ENCODE measurements around the gene DUSP28.

The DUSP28 gene

DNA sequence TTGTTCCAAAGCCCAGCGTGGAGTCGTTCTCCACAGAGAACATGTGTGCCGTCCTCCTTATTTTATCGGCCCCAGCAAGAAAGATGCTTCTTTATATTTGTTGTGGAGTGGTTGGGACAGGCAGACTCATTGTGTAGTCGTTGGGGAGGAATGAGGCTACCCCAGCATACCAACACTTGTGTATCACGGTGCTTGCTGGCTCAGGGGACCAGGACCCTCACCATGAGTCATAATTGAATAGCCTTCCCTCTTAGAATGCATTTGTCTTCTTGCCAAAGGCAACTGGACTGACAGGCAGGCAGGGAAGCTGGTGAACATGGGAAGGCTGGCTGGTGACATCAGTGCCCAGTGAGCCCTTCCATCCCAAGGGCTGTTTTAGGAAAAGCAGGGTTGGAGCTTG lies 31.1 kb downstream of the DUSP28 start (continued):
- no peak for TF ChIP-seq ARNTL (CRISPR knock-in tag; IDR thresholded peaks at IDR 0.05; ENCODE audit: borderline replicate concordance, low read depth)

GRCh38 chr2:240591784-240592183 lies 31.6 kb downstream of the DUSP28 start:
- ATAC-seq = no peak
- TF ChIP-seq TCF4 (CRISPR knock-in tag; IDR thresholded peaks at IDR 0.05; ENCODE audit: borderline replicate concordance) (no peak), TSHZ2 (CRISPR knock-in tag; IDR thresholded peaks at IDR 0.05) (no peak), ZFP3 (CRISPR knock-in tag; IDR thresholded peaks at IDR 0.05) (no peak), CREB5 (CRISPR knock-in tag; IDR thresholded peaks at IDR 0.05; ENCODE audit: low read depth) (no peak), ISL1 (CRISPR knock-in tag; IDR thresholded peaks at IDR 0.05) (no peak), ZNF70 (CRISPR knock-in tag; IDR thresholded peaks at IDR 0.05) (no peak), PPARA (CRISPR knock-in tag; IDR thresholded peaks at IDR 0.05; ENCODE audit: borderline replicate concordance) (no peak), POU6F1 (CRISPR knock-in tag; IDR thresholded peaks at IDR 0.05; ENCODE audit: borderline replicate concordance, low read depth) (no peak), OSR1 (CRISPR knock-in tag; IDR thresholded peaks at IDR 0.05) (no peak), PATZ1 (CRISPR knock-in tag; IDR thresholded peaks at IDR 0.05; ENCODE audit: borderline replicate concordance) (no peak), ZC3H10 (CRISPR knock-in tag; IDR thresholded peaks at IDR 0.05) (no peak), ESRRG (CRISPR knock-in tag; IDR thresholded peaks at IDR 0.05) (no peak), CSRNP3 (CRISPR knock-in tag; IDR thresholded peaks at IDR 0.05) (no peak), ZNF8 (CRISPR knock-in tag; IDR thresholded peaks at IDR 0.05) (no peak), ARNTL (CRISPR knock-in tag; IDR thresholded peaks at IDR 0.05; ENCODE audit: borderline replicate concordance, low read depth) (no peak), TOX (CRISPR knock-in tag; IDR thresholded peaks at IDR 0.05; ENCODE audit: borderline replicate concordance) (no peak)

DNA sequence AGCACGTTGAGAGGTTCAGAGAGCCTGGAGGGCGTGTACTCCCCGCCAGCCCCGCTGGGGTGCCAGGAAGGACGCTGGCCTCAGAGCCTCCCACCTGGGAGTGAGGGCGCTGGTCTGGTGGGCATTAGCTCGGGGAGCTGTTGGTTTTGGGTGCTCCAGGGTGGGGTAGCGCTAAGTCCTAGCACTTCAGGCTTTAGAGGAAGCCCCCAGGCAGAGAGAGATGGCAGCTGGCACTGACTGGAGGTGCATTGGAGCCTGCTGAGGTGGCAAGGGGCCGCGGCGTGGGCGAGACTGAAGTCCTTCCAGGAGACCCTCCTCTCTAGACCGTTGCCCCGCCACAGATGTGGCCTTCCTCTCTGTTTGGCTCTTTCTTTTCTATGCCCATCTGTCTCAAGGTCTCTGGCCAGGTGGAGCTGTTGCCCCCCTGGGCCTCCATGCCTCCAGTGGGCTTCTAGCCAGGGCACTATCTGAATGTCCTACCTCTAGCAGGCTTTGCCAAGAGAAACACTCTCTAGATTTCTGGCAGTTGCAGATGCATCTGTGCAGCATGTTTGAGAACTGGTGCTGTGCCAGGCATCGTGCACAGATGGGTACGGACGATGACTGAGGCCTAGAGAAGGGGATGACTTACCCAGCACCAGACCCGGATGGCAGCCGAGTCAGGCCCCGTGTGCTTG lies 33.0 kb downstream of the DUSP28 start:
- no peak for ATAC-seq
- no peak for TF ChIP-seq CSDC2 (CRISPR knock-in tag; IDR thresholded peaks at IDR 0.05)
- no peak for TF ChIP-seq SNAI2 (CRISPR knock-in tag; IDR thresholded peaks at IDR 0.05)
- TF ChIP-seq GLIS3 (CRISPR knock-in tag; IDR thresholded peaks at IDR 0.05) = no peak
- no peak for TF ChIP-seq ISL1 (CRISPR knock-in tag; IDR thresholded peaks at IDR 0.05)
- no peak for TF ChIP-seq POU6F1 (CRISPR knock-in tag; IDR thresholded peaks at IDR 0.05; ENCODE audit: borderline replicate concordance, low read depth)
- no peak for TF ChIP-seq RARB (CRISPR knock-in tag; IDR thresholded peaks at IDR 0.05)
